Panc1 (cell line): ENCODE results near the gene SLC24A4. TPM values are rescaled to one million over a fixed set of nuclear protein-coding genes. Genes with fewer than 3 reads are reported as not detected.

Source experiments
- ATAC-seq: fragments of 200-7000 bp; cut with Tn5 transposase; 2 replicates; pipeline ENCODE4 v1.9.1; 2020; ENCODE audit warnings: mild to moderate bottlenecking, moderate library complexity
- BruUV-seq: library from RNA; stranded (reverse); fragments of 400-500 nt; replicated peaks from 2 replicates; lab custom pipeline; 2021; lab: Mats Ljungman, UMichigan
- CTCF ChIA-PET: fragments of 300-600 bp; sonication (Branson Sonifier 250); formaldehyde crosslinking; loops from one replicate; lab custom pipeline; 2022; ENCODE audit warnings: antibody characterized with exemption; lab: Charles Lee
- POLR2A ChIA-PET: fragments of 300-600 bp; sonication (Branson Sonifier 250); formaldehyde crosslinking; loops from one replicate; lab custom pipeline; 2022; ENCODE audit warnings: antibody characterized with exemption; lab: Charles Lee
- DNase-seq: peaks from one replicate; pipeline ENCODE4 v3.0.0-alpha.2; 2010; ENCODE audit warnings: low read depth, low spot score
- H3K27ac ChIP-seq: 2 replicates; pipeline ENCODE4 v1.5.1; 2011; ENCODE audit warnings: mild to moderate bottlenecking, low read length, inconsistent platforms
- H3K27me3 ChIP-seq: fragments of 200-500 bp; sonication (Bioruptor generic); 2 replicates; pipeline ENCODE4 v1.6.0; 2014; ENCODE audit warnings: low read length, inconsistent platforms; ENCODE audit not compliant: control insufficient read depth, insufficient read depth
- H3K36me3 ChIP-seq: fragments of 200-500 bp; sonication (Bioruptor generic); 2 replicates; pipeline ENCODE4 v1.5.1; 2014; ENCODE audit warnings: inconsistent platforms, mild to moderate bottlenecking, low read length, moderate library complexity; ENCODE audit not compliant: control insufficient read depth, insufficient read depth
- H3K4me1 ChIP-seq: 2 replicates; pipeline ENCODE4 v1.5.1; 2011; ENCODE audit warnings: inconsistent platforms, mild to moderate bottlenecking, low read length, moderate library complexity; ENCODE audit not compliant: control insufficient read depth, insufficient read depth
- H3K4me3 ChIP-seq, 2 experiments: 2 replicates each; pipeline ENCODE4 v1.5.1; 2011 to 2012; ENCODE audit warnings: low read depth in 2 of 2, low read length in 2 of 2, mild to moderate bottlenecking in 2 of 2, inconsistent platforms in 1 of 2, moderate library complexity in 1 of 2
- H3K9me3 ChIP-seq: fragments of 200-500 bp; sonication (Bioruptor generic); 2 replicates; pipeline ENCODE4 v1.5.1; 2014; ENCODE audit warnings: low read depth, mild to moderate bottlenecking, inconsistent platforms, low read length, moderate library complexity; ENCODE audit not compliant: control insufficient read depth, insufficient read depth
- CTCF ChIP-seq: fragments of 450-650 bp; IDR thresholded peaks from 2 replicates; pipeline ENCODE4 v1.5.1; 2017; ENCODE audit warnings: mild to moderate bottlenecking
- POLR2AphosphoS5 ChIP-seq: IDR thresholded peaks from 2 replicates; pipeline ENCODE4 v1.6.1; 2012; ENCODE audit warnings: mild to moderate bottlenecking, low read depth, low read length, moderate library complexity
- SIN3A ChIP-seq: IDR thresholded peaks from 2 replicates; pipeline ENCODE4 v1.6.1; 2012; ENCODE audit warnings: low read depth, mild to moderate bottlenecking, low read length, moderate library complexity, borderline replicate concordance; ENCODE audit not compliant: insufficient read depth
- TCF7L2 ChIP-seq: IDR thresholded peaks from 2 replicates; pipeline ENCODE4 v1.6.1; 2011; ENCODE audit warnings: mild to moderate bottlenecking, low read depth, low read length, inconsistent platforms
- in situ Hi-C: cut with HindIII; loops from 2 replicates; pipeline ENCODE4 v1.10.0; 2016; ENCODE audit warnings: low sequenced_read_pairs, low pct_unique_long_range_greater_than_20kb
- intact Hi-C: fragments of 100-400 bp; cut with micrococcal nuclease; formaldehyde crosslinking; loops from one replicate; pipeline ENCODE4 v1.10.0; 2022; ENCODE audit not compliant: unreplicated experiment
- total RNA-seq: library from RNA; stranded (reverse); gene quantifications from one replicate; pipeline ENCODE4 v1.2.1, GENCODE V29; 2021; ENCODE audit not compliant: unreplicated experiment
- TF ChIP-seq, protein P1 (sequence below), 2 experiments: IDR thresholded peaks; 2 replicates each; pipeline ENCODE4 v1.6.1; 2011 to 2012; ENCODE audit warnings: low read depth in 2 of 2, control low read depth in 1 of 2, low read length in 1 of 2, mild to moderate bottlenecking in 1 of 2, moderate library complexity in 1 of 2; ENCODE audit not compliant: insufficient read depth in 1 of 2

SLC24A4 gene
- total RNA-seq, 1 experiment from 2014 or later = not detected

DNA sequence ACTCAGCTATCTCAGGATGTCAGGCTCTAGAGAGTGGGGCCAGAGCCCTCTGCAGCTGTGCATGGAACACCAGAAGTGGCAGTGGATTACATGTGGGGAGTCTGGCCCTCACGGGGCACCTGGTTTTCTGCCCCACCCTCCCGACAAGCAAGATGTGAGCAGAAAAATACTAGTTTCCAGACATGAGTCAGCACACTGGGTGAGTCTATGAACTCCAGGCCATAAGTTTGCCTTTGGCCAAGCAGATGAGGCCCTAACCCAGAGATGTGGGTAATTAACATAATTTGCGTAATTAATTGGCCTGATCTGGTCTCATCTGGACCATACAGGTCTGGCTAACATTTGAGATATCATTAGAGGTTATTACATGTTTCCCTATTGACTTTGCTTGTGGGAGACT is 37.7 kb upstream of the SLC24A4 start:
- in situ Hi-C loops = no loop called here
- intact Hi-C loops = no loop called here
- Histone ChIP-seq H3K36me3 (no peaks in the 10 kb centered on the region), H3K4me3 (no peak overlapping the region), H3K4me1 (no peaks in the 10 kb centered on the region), H3K27me3 (peaks cover 7% of the 10 kb centered on the region), H3K9me3 (no peaks in the 10 kb centered on the region), H3K27ac (no peak overlapping the region)
- no peak for ATAC-seq
- POLR2A ChIA-PET = no interaction called here
- no TSS peak for BruUV-seq
- DNase-seq = no peak
- TF ChIP-seq SIN3A (no peak), CTCF (no peak), TCF7L2 (no peak), POLR2AphosphoS5 (no peak)
- TF ChIP-seq, protein P1, sequence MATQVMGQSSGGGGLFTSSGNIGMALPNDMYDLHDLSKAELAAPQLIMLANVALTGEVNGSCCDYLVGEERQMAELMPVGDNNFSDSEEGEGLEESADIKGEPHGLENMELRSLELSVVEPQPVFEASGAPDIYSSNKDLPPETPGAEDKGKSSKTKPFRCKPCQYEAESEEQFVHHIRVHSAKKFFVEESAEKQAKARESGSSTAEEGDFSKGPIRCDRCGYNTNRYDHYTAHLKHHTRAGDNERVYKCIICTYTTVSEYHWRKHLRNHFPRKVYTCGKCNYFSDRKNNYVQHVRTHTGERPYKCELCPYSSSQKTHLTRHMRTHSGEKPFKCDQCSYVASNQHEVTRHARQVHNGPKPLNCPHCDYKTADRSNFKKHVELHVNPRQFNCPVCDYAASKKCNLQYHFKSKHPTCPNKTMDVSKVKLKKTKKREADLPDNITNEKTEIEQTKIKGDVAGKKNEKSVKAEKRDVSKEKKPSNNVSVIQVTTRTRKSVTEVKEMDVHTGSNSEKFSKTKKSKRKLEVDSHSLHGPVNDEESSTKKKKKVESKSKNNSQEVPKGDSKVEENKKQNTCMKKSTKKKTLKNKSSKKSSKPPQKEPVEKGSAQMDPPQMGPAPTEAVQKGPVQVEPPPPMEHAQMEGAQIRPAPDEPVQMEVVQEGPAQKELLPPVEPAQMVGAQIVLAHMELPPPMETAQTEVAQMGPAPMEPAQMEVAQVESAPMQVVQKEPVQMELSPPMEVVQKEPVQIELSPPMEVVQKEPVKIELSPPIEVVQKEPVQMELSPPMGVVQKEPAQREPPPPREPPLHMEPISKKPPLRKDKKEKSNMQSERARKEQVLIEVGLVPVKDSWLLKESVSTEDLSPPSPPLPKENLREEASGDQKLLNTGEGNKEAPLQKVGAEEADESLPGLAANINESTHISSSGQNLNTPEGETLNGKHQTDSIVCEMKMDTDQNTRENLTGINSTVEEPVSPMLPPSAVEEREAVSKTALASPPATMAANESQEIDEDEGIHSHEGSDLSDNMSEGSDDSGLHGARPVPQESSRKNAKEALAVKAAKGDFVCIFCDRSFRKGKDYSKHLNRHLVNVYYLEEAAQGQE (IDR thresholded peaks at IDR 0.05; ENCODE audit: insufficient read depth in 1 of 2, low read depth in 2 of 2, low read length in 1 of 2) = no peak
- CTCF ChIA-PET = no interaction called here

DNA sequence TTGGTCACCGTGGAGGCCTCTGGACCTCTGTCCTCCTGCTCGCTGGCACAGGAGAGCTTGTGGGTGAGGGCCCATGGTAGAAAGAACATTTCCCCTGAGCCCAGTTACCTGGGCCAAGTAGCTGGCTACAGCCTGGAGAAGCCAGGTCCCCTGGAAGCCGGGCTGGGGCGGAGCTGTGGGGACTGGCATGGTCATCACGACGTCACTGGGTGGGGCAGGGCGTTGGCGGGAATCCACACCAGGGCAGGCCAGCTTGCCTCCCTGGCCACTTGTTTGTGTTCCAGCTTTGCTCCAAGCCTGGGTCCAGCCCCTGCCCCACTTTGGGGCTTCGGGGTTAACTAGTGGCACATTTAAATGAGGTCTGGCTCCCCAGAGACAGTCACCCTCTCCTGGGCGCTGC is 35.0 kb upstream of the SLC24A4 start:
- TF ChIP-seq TCF7L2 (no peak), SIN3A (no peak), POLR2AphosphoS5 (no peak), CTCF (no peak)
- TF ChIP-seq, protein P1 (IDR thresholded peaks at IDR 0.05; ENCODE audit: insufficient read depth in 1 of 2, low read depth in 2 of 2, low read length in 1 of 2) = no peak
- DNase-seq (no peak), ATAC-seq (no peak)
- Histone ChIP-seq H3K27me3 (peaks cover 9% of the 10 kb centered on the region), H3K27ac (no peak overlapping the region), H3K36me3 (no peaks in the 10 kb centered on the region), H3K4me3 (no peak overlapping the region), H3K9me3 (no peaks in the 10 kb centered on the region), H3K4me1 (no peaks in the 10 kb centered on the region)
- ChIA-PET CTCF (no interaction called here), POLR2A (no interaction called here)
- in situ Hi-C loops (no loop called here), intact Hi-C loops (no loop called here)
- no TSS peak for BruUV-seq
